GM19035 (cell line): ENCODE data around the gene TCF7L1.

Experiments
- ATAC-seq: cut with Tn5 transposase; IDR thresholded peaks from one replicate; pipeline ENCODE4 v1.9.1; 2021; ENCODE audit not compliant: unreplicated experiment

The TCF7L1 gene

DNA sequence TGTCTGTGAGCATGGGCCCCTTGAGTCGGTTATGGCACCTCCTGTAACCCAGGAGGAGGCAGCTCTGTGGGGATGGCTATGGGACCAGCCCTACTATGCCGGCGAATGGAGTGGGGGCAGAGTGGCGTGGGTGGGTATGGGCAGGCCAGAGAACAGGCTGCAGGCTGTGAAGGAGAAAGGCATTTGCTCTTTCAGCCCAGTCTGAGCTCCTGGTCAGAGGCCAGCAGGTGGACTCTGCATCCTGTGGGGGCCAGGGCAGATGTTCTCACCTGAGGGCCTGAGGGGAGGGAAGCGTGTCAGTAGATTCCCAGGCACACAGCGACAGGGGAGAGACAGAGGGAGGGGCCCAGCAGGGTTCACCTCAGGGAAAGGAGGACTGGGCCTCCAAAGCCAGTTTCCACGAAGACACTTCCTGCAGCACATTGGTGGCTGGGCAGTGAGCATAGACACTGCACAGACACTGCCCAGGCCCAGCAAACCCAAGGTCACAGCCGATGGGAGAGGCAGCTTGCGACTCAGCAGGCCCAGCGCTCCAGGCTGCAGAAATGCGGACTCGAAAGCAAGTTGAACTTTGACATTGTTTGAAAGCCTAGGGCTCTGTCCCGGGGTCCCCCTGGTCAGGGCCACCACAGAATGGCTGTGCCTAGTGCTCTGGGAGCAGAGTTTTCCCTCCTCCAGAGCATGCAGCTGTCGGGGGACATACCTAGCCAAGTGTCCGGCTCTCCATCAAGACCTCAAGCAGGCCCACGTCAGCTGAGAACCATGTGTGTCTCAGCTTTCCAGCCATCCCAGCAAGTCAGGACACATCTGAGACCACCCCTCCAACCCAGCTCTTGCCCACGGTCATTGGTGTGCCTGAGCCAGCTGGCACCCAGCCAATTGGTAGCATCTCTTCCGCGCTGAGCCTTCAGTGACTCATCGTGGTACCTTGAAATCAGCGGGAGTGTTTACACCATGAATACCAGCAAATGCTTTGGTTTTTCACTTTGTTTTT, 140.8 kb downstream of the TCF7L1 start:
- no peak for ATAC-seq

GRCh38 chr2:85275984-85276540, 142.9 kb downstream of the TCF7L1 start:
- no peak for ATAC-seq

DNA sequence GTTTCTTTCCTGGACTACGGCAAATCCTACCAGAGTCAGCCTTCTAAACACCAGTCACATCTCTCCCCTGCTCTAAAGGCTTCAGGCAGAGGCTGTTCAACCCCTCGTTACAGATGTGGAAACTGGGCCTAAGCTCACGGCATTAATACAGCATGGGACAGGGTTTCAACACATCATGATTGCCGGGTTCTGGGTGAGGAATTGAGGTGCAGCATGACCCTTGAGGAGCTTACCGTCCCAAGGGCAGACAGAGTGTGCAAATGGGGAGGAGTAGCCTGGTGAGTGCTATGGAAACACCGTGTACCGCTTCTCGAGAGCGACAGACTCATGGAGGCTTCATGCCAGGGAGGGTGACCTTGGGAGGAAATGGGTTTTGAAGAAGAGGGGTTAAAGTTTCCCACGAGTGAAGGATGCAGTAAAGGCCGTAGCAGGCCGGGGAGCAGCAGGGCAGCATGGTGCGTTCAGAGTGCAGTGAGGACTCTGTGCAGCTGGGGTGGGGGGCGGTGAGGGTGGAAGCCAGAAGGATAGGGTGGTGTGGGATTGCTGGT, 143.5 kb downstream of the TCF7L1 start:
- ATAC-seq: no peak

DNA sequence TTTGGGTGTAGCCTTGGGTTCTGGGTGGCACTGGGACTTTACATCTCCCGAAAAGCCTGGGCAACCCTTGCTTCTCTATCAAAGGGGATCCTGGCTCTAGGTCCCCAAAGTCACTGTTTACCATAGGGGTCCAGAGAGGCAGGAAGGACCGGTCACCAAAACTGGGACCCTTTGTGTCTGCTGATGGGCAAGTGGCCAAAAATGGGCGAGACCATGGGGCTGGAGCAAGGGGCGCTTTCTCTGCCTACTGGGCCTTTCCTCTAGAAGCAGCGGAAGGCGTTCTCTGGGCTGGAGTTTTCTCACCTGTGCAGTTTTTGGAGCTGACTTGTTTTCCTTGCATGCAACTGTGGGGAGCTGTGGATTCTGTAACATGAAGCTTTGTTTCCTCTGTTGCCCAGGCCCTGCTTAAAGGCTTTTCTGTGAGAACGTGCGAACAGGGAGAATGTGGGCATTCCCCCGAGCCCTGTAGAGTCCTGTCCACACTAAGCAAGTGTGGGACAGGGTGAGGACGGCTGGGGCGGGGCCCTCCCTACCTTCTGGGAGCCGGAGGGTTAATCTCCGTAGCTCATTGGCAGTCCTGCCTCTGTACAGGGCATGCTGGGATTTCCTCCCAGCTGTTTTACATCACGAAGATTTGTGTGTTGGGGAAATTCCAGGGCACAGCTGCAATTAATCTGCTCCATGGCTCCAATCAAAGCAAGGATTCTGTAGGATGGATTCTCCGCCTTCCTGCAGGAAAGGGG, 144.4 kb downstream of the TCF7L1 start:
- ATAC-seq: no peak

DNA sequence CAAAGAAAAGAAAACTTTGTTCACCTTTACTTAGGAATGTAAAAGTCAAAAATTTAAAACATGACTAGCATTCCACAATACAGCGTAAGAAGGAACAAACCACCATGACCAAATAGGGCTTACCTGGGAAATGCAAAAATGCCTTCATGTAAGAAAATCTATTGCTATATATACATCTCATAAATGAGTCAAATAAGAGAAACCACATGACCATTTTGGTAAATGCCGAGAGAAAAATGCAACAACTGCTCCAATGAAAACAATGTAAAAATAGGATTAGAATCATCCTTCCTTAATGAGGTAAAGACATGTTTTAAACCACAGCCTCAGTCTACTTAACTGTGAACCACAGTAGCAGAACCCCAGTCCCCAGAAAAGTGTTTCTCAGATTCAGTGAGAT, 145.2 kb downstream of the TCF7L1 start:
- ATAC-seq: no peak

GRCh38 chr2:85281553-85281952, 148.4 kb downstream of the TCF7L1 start:
- ATAC-seq: no peak

- no peak for ATAC-seq
Observed at GRCh38 chr2:85282914-85283313, 149.7 kb downstream of the TCF7L1 start.

DNA sequence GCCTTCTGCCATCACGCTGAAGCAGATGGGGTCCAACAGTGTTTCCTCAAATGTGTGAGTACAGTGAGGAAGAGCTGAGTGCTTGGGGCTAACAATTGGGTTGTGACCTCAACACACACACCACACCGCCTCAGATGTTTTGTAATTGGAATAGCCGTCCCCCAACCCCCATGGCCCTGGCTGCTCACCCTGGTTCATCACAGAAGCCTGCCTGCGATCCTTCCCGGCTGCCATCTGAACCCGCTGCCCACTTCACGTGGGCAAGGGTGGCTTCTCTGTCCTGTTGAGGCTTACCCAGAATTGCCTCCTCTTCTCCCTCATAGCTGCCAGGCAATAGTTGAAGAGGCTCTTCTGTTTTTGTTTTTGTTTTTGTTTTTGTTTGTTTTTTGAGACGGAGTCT, 150.4 kb downstream of the TCF7L1 start:
- no peak for ATAC-seq

DNA sequence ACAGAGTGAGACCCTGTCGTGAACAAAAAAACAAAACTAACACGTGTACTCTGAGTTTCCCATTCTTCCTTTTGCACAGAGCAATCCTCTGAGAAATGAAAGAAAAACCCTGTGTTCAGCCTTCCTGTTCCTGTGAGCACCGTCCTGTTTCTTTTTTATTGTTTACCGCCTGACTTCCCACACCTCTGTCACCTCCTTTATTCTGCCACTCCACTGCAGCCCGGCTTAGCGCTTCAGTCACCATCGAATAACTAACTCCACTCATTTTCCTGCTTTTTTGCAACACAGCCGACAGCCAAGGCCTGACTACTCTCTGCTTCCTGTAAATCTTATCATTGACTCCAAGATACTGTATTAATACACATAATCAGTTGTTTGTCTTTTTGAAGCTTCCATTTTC, 153.7 kb downstream of the TCF7L1 start:
- ATAC-seq: no peak

GRCh38 chr2:85287721-85288120, 154.5 kb downstream of the TCF7L1 start:
- ATAC-seq: no peak

- no peak for ATAC-seq
Observed at GRCh38 chr2:85288244-85288725, 155.1 kb downstream of the TCF7L1 start.

- no peak for ATAC-seq
Observed at GRCh38 chr2:85291425-85292023, 158.3 kb downstream of the TCF7L1 start.

GRCh38 chr2:85302121-85302520, 168.9 kb downstream of the TCF7L1 start:
- ATAC-seq: no peak

DNA sequence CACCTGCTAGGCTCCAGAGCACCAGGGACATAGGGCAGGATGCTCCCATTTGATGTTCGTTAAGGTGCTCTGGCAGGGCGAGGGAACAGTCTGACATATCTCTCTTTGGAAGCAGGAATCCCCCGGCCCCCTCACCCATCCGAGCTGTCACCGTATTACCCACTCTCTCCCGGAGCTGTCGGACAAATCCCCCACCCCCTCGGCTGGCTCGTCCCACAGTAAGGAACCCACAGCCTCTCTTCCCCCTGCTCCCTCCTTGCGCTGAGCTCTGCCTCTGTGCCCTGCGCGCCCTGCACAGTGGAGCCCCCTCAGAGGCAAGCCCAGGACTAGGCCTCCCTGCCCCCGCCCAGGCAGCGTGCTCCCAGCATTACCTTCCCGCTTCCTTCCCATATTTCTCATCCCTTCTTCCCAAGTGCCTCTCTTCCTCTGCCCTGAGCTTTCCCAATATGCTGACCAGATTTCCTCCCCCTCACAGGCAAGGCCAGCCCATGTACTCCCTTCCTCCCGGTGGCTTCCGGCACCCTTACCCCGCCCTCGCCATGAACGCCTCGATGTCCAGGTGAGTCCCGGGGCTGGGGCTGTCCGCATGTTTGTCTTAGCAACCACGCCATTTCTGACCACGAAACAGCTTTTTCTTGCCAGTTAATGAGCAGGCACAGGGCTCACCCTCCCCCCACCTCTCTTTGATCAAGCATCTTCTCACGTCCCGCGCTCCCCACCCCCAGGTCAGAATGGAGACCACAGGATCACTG, 170.8 kb downstream of the TCF7L1 start:
- no peak for ATAC-seq

- no peak for ATAC-seq
Observed at GRCh38 chr2:85307527-85307897, 174.3 kb downstream of the TCF7L1 start.

DNA sequence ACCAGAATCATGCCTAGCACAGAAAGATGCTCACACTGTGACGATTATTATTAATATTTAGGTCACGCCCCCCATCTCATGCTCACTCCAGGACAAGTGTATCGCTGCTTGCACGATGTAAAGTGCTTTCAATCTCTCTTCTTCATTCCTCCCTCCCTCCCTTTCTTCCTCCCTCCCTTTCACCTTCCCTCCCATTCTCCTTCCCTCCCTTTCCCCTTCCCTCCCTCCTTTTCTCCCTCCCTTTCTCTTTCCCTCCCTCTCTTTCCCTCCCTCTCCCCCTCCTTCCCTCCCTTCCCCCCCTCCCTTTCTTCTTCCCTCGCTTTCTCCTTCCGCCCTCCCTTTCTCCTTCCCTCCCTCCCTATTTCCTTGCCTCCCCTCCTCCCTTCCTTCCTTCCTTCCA, 175.0 kb downstream of the TCF7L1 start:
- no peak for ATAC-seq

DNA sequence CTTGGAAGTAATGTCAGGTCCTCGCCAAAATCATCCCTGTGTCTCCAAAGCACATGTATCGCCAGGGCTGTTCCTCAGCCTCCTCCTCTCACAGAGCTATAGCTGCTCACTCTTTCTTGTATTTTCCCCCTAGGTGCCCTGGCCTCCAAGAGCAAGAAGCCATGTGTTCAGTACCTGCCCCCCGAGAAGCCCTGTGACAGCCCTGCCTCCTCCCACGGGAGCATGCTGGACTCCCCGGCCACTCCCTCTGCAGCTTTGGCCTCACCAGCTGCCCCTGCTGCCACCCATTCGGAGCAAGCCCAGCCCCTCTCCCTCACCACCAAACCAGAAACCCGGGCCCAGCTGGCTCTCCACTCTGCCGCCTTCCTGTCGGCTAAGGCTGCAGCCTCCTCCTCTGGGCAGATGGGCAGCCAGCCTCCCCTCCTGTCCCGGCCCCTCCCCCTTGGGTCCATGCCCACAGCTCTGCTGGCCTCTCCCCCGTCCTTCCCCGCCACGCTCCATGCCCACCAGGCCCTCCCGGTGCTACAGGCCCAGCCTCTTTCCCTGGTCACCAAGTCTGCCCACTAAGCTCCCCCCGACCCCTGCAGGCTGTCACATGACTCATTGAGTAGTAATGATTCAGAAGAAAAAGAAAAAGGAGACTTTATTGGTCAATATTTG, 175.8 kb downstream of the TCF7L1 start:
- no peak for ATAC-seq

GRCh38 chr2:85309699-85310321, 176.6 kb downstream of the TCF7L1 start:
- ATAC-seq: no peak

DNA sequence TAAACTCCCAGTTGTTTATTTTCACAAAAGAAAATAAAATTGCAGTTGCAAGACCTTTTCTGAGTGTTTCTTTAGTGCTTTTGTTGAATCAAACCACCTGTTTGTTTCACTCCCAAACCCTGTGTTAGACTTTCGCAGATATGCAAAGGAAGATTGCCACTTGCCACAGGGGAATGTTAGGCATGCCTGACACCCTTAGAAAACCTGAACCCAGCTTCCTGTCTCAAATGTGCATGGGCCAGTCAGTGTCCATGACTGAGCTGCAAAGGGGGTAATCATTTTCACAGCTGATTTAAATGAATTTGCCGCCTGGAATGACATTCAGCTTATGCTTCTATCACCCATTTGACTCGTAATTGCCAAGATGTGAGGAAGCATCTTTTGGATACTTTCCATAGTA, 177.1 kb downstream of the TCF7L1 start:
- no peak for ATAC-seq
